Urothelium cell line (cell line): ENCODE results near the gene HIGD2A.
"Not testable (repeated sequence)": the region's sequence is repeated elsewhere in the genome, so short reads cannot be mapped to it uniquely, and the experiment has no call there.

Source experiments
- DNase-seq: peaks from one replicate; pipeline ENCODE4 v3.0.0; 2011; ENCODE audit warnings: low spot score, mixed read lengths
- FAIRE-seq: peaks from 2 replicates; lab custom pipeline; 2011; peaks lifted over from hg19 to GRCh38; lab: Jason Lieb, UNC

The HIGD2A gene

GRCh38 chr5:176394096-176394495 lies 5.5 kb downstream of the HIGD2A start:
- FAIRE-seq = no peak
- DNase-seq = no peak

- DNase-seq (no peak), FAIRE-seq (no peak)
Measured at GRCh38 chr5:176394881-176395675, 6.5 kb downstream of the HIGD2A start.

- FAIRE-seq (no peak), DNase-seq (no peak)
Measured at GRCh38 chr5:176396330-176396729, 7.8 kb downstream of the HIGD2A start.

GRCh38 chr5:176397736-176398420 lies 9.3 kb downstream of the HIGD2A start:
- no peak for FAIRE-seq
- no peak for DNase-seq

GRCh38 chr5:176400382-176401156 lies 12.0 kb downstream of the HIGD2A start:
- FAIRE-seq (no peak), DNase-seq (no peak)

- no peak for FAIRE-seq
- no peak for DNase-seq
Measured at GRCh38 chr5:176401281-176402205, 13.0 kb downstream of the HIGD2A start.

GRCh38 chr5:176405656-176406435 lies 17.3 kb downstream of the HIGD2A start:
- no peak for DNase-seq
- FAIRE-seq = no peak

GRCh38 chr5:176406436-176407052 lies 18.0 kb downstream of the HIGD2A start:
- DNase-seq (no peak), FAIRE-seq (no peak)

GRCh38 chr5:176407456-176408251 lies 19.1 kb downstream of the HIGD2A start:
- no peak for FAIRE-seq
- DNase-seq = no peak

- not testable (repeated sequence) for DNase-seq, FAIRE-seq
Measured at GRCh38 chr5:176408252-176408573, 19.7 kb downstream of the HIGD2A start.

GRCh38 chr5:176408590-176408989 lies 20.0 kb downstream of the HIGD2A start:
- FAIRE-seq (no peak), DNase-seq (no peak)

- DNase-seq (no peak), FAIRE-seq (no peak)
Measured at GRCh38 chr5:176409765-176410164, 21.2 kb downstream of the HIGD2A start.

- FAIRE-seq (no peak), DNase-seq (no peak)
Measured at GRCh38 chr5:176410486-176411180, 22.1 kb downstream of the HIGD2A start.

GRCh38 chr5:176412517-176413254 lies 24.1 kb downstream of the HIGD2A start:
- no peak for FAIRE-seq

GRCh38 chr5:176413255-176413565 lies 24.7 kb downstream of the HIGD2A start:
- FAIRE-seq = no peak
- no peak for DNase-seq

More at GRCh38 chr5:176412517-176413254, 24.1 kb downstream of the HIGD2A start:
- no peak for DNase-seq

GRCh38 chr5:176413709-176414191 lies 25.2 kb downstream of the HIGD2A start:
- FAIRE-seq = no peak

GRCh38 chr5:176414704-176415103 lies 26.2 kb downstream of the HIGD2A start:
- FAIRE-seq (no peak), DNase-seq (no peak)

More at GRCh38 chr5:176413709-176414191, 25.2 kb downstream of the HIGD2A start:
- DNase-seq = no peak
